ENCODE data around the gene PRDM10. TPM values are rescaled to one million over a fixed set of nuclear protein-coding genes. Genes with fewer than 3 reads are reported as not detected.
A peak's percentile ranks its signal among the peaks of the same experiment; 100 is the strongest.

Gene PRDM10
- total RNA-seq, 6 experiments from 2014 or later, result 3.4 to 6.8 (median 4.4) TPM

GRCh38 chr11:130001461-130002351 lies 929 bp downstream of the PRDM10 start:
- peak overlapping the region; percentile 58 to 76 (median 66) for H3K4me3 ChIP-seq
- no peaks in the 10 kb centered on the region for H3K9me3 ChIP-seq
- H3K27me3 ChIP-seq, result no peaks in the 10 kb centered on the region
- DNase-seq (peak; percentile 59 to 73 (median 63)), ATAC-seq (peak in 2 of 4 donors; percentile 1 to 8)
- H3K4me1 ChIP-seq, result peaks cover 0 to 37% (median 12%) of the 10 kb centered on the region in 4 donors
- WGBS (ENCODE audit: insufficient coverage, low coverage, low lambda C conversion rate, missing lambda C conversion rate), result 2% methylated on average over 9 of the region's 90 CpGs
- TF ChIP-seq POLR2A (IDR thresholded peaks at IDR 0.05) (no peak), CTCF (IDR thresholded peaks at IDR 0.05) (no peak)
- peak overlapping the region; percentile 98 to 100 (median 100) for H3K27ac ChIP-seq
- H3K36me3 ChIP-seq, result no peaks in the 10 kb centered on the region
- intact Hi-C loops (cut with DNase I), result loop anchor here in 1 of 2 donors (10.0 kb wide), 1 partner anchor 63 kb away; the partner anchor contains the start of gene APLP2

GRCh38 chr11:130000552-130001176 lies 2.0 kb downstream of the PRDM10 start:
- H3K36me3 ChIP-seq, result no peaks in the 10 kb centered on the region
- peak overlapping the region; percentile 98 to 100 (median 100) for H3K27ac ChIP-seq
- peaks cover 0 to 48% (median 17%) of the 10 kb centered on the region in 4 donors for H3K4me1 ChIP-seq
- ATAC-seq (no peak), DNase-seq (peak in 2 of 3 donors; percentile 36 to 58)
- H3K9me3 ChIP-seq, result no peaks in the 10 kb centered on the region
- no peaks in the 10 kb centered on the region for H3K27me3 ChIP-seq
- WGBS (ENCODE audit: insufficient coverage, low coverage, low lambda C conversion rate, missing lambda C conversion rate), result 35% methylated on average over 18 of the region's 18 CpGs
- intact Hi-C loops (cut with DNase I), result loop anchor here in 1 of 2 donors (10.0 kb wide), 1 partner anchor 64 kb away; the partner anchor contains the start of gene APLP2
- TF ChIP-seq POLR2A (IDR thresholded peaks at IDR 0.05), result no peak
- no peak for TF ChIP-seq CTCF (IDR thresholded peaks at IDR 0.05)
- peak overlapping the region; percentile 58 to 76 (median 66) for H3K4me3 ChIP-seq

GRCh38 chr11:129999407-129999806 lies 3.2 kb downstream of the PRDM10 start:
- Histone ChIP-seq H3K4me3 (peak overlapping the region in 2 of 3 donors; percentile 26 to 66), H3K27me3 (no peaks in the 10 kb centered on the region), H3K27ac (peak overlapping the region; percentile 70 to 100 (median 100)), H3K4me1 (peaks cover 0 to 58% (median 19%) of the 10 kb centered on the region in 4 donors), H3K36me3 (no peaks in the 10 kb centered on the region), H3K9me3 (no peaks in the 10 kb centered on the region)
- WGBS (ENCODE audit: insufficient coverage, low coverage, low lambda C conversion rate, missing lambda C conversion rate), result 22% methylated on average over 4 of the region's 4 CpGs
- DNase-seq (no peak), ATAC-seq (peak; percentile 14 to 43 (median 26))
- intact Hi-C loops (cut with DNase I), result loop anchor here in 1 of 2 donors (10.0 kb wide), 1 partner anchor 135 kb away; no protein-coding TSS in a partner anchor
- TF ChIP-seq CTCF (IDR thresholded peaks at IDR 0.05), result no peak
- TF ChIP-seq POLR2A (IDR thresholded peaks at IDR 0.05), result peak; percentile 77

- TF ChIP-seq POLR2A (IDR thresholded peaks at IDR 0.05) (no peak), CTCF (IDR thresholded peaks at IDR 0.05) (no peak)
- H3K27me3 ChIP-seq, result no peaks in the 10 kb centered on the region
- H3K9me3 ChIP-seq, result no peaks in the 10 kb centered on the region
- DNase-seq, result no peak
- peak overlapping the region in 1 of 3 donors; percentile 26 for H3K4me3 ChIP-seq
- intact Hi-C loops (cut with DNase I), result loop anchor here in 1 of 2 donors (10.0 kb wide), 1 partner anchor 136 kb away; no protein-coding TSS in a partner anchor
- no peak for ATAC-seq
- H3K27ac ChIP-seq, result peak overlapping the region; percentile 70 to 100 (median 100)
- H3K36me3 ChIP-seq, result no peaks in the 10 kb centered on the region
- WGBS (ENCODE audit: insufficient coverage, low coverage, low lambda C conversion rate, missing lambda C conversion rate), result 45% methylated on average over 7 of the region's 7 CpGs
- peaks cover 0 to 54% (median 19%) of the 10 kb centered on the region in 4 donors for H3K4me1 ChIP-seq
Observed at GRCh38 chr11:129998905-129999304, 3.7 kb downstream of the PRDM10 start.

Data from right lobe of liver (tissue), 6 donors.